ENCODE measurements around the gene KLHL29.

The KLHL29 gene

GRCh38 chr2:23685706-23686105, 300.7 kb downstream of the KLHL29 start:
- H3K79me2 ChIP-seq (ENCODE audit: insufficient read depth, low read length): no peaks in the 10 kb centered on the region
- H3K27me3 ChIP-seq (ENCODE audit: insufficient read depth, low read length, poor library complexity, severe bottlenecking): no peaks in the 10 kb centered on the region
- TF ChIP-seq CTCF (conservative IDR thresholded peaks at IDR 0.05; ENCODE audit: low read length) (no peak), EZH2phosphoT487 (IDR thresholded peaks at IDR 0.05; ENCODE audit: borderline replicate concordance) (no peak)
- no peaks in the 10 kb centered on the region for H3K4me1 ChIP-seq (ENCODE audit: insufficient read depth, low read length, poor library complexity, severe bottlenecking)
- H3K36me3 ChIP-seq (ENCODE audit: insufficient read depth, low read length): no peaks in the 10 kb centered on the region
- no peaks in the 10 kb centered on the region for H3F3A ChIP-seq (ENCODE audit: low read depth)
- H3K4me2 ChIP-seq (ENCODE audit: low read depth, low read length, poor library complexity, severe bottlenecking): no peak overlapping the region
- H2AFZ ChIP-seq (ENCODE audit: low read length): no peak overlapping the region
- no peak overlapping the region for H3K9ac ChIP-seq (ENCODE audit: low read depth, low read length, poor library complexity, severe bottlenecking)
- no peaks in the 10 kb centered on the region for H3K9me3 ChIP-seq (ENCODE audit: insufficient read depth, low read depth, low read length)
- no peak overlapping the region for H3K4me3 ChIP-seq (ENCODE audit: low read length, poor library complexity, severe bottlenecking)
- no peaks in the 10 kb centered on the region for H4K20me1 ChIP-seq (ENCODE audit: insufficient read depth, low read length, poor library complexity, severe bottlenecking)
- no peaks in the 10 kb centered on the region for H3K9me2 ChIP-seq (replicated peaks; ENCODE audit: low read depth, low read length)

GRCh38 chr2:23686405-23687029, 301.5 kb downstream of the KLHL29 start:
- H2AFZ ChIP-seq (ENCODE audit: low read length): no peak overlapping the region
- no peak overlapping the region for H3K4me3 ChIP-seq (ENCODE audit: low read length, poor library complexity, severe bottlenecking)
- no peak for TF ChIP-seq CTCF (conservative IDR thresholded peaks at IDR 0.05; ENCODE audit: low read length)
- no peak for TF ChIP-seq EZH2phosphoT487 (IDR thresholded peaks at IDR 0.05; ENCODE audit: borderline replicate concordance)
- H3K4me1 ChIP-seq (ENCODE audit: insufficient read depth, low read length, poor library complexity, severe bottlenecking): no peaks in the 10 kb centered on the region
- H3F3A ChIP-seq (ENCODE audit: low read depth): no peaks in the 10 kb centered on the region
- no peaks in the 10 kb centered on the region for H3K36me3 ChIP-seq (ENCODE audit: insufficient read depth, low read length)
- H3K9me2 ChIP-seq (replicated peaks; ENCODE audit: low read depth, low read length): no peaks in the 10 kb centered on the region
- H3K9me3 ChIP-seq (ENCODE audit: insufficient read depth, low read depth, low read length): no peaks in the 10 kb centered on the region
- no peaks in the 10 kb centered on the region for H3K79me2 ChIP-seq (ENCODE audit: insufficient read depth, low read length)
- no peaks in the 10 kb centered on the region for H4K20me1 ChIP-seq (ENCODE audit: insufficient read depth, low read length, poor library complexity, severe bottlenecking)
- no peak overlapping the region for H3K9ac ChIP-seq (ENCODE audit: low read depth, low read length, poor library complexity, severe bottlenecking)
- H3K4me2 ChIP-seq (ENCODE audit: low read depth, low read length, poor library complexity, severe bottlenecking): no peak overlapping the region
- no peaks in the 10 kb centered on the region for H3K27me3 ChIP-seq (ENCODE audit: insufficient read depth, low read length, poor library complexity, severe bottlenecking)

GRCh38 chr2:23687214-23687613, 302.2 kb downstream of the KLHL29 start:
- H3K9ac ChIP-seq (ENCODE audit: low read depth, low read length, poor library complexity, severe bottlenecking): no peak overlapping the region
- H3F3A ChIP-seq (ENCODE audit: low read depth): no peaks in the 10 kb centered on the region
- H3K9me2 ChIP-seq (replicated peaks; ENCODE audit: low read depth, low read length): no peaks in the 10 kb centered on the region
- H3K36me3 ChIP-seq (ENCODE audit: insufficient read depth, low read length): no peaks in the 10 kb centered on the region
- no peaks in the 10 kb centered on the region for H3K9me3 ChIP-seq (ENCODE audit: insufficient read depth, low read depth, low read length)
- no peak overlapping the region for H2AFZ ChIP-seq (ENCODE audit: low read length)
- H4K20me1 ChIP-seq (ENCODE audit: insufficient read depth, low read length, poor library complexity, severe bottlenecking): no peaks in the 10 kb centered on the region
- H3K4me1 ChIP-seq (ENCODE audit: insufficient read depth, low read length, poor library complexity, severe bottlenecking): no peaks in the 10 kb centered on the region
- H3K27me3 ChIP-seq (ENCODE audit: insufficient read depth, low read length, poor library complexity, severe bottlenecking): no peaks in the 10 kb centered on the region
- no peak for TF ChIP-seq CTCF (conservative IDR thresholded peaks at IDR 0.05; ENCODE audit: low read length)
- no peak for TF ChIP-seq EZH2phosphoT487 (IDR thresholded peaks at IDR 0.05; ENCODE audit: borderline replicate concordance)
- H3K79me2 ChIP-seq (ENCODE audit: insufficient read depth, low read length): no peaks in the 10 kb centered on the region
- no peak overlapping the region for H3K4me3 ChIP-seq (ENCODE audit: low read length, poor library complexity, severe bottlenecking)
- no peak overlapping the region for H3K4me2 ChIP-seq (ENCODE audit: low read depth, low read length, poor library complexity, severe bottlenecking)

Data from Loucy (cell line).